CD4-positive, alpha-beta T cell treated with Interleukin-2 at 100 ng/mL for 4 hours (primary cell): Measurements from ENCODE around the gene GJE1.

Source experiments
- DNase-seq: peaks from one replicate; pipeline ENCODE4 v3.0.0-alpha.2; 2020; ENCODE audit warnings: low spot score

Gene GJE1

GRCh38 chr6:142165227-142165626 lies 32.5 kb downstream of the GJE1 start:
- DNase-seq, result no peak

GRCh38 chr6:142167071-142167470 lies 34.3 kb downstream of the GJE1 start:
- DNase-seq, result no peak

GRCh38 chr6:142167486-142167885 lies 34.8 kb downstream of the GJE1 start:
- no peak for DNase-seq

- no peak for DNase-seq
Observed at GRCh38 chr6:142171351-142171750, 38.6 kb downstream of the GJE1 start.

GRCh38 chr6:142172758-142173157 lies 40.0 kb downstream of the GJE1 start:
- no peak for DNase-seq

- no peak for DNase-seq
Observed at GRCh38 chr6:142173980-142174379, 41.3 kb downstream of the GJE1 start.

- no peak for DNase-seq
Observed at GRCh38 chr6:142174703-142175102, 42.0 kb downstream of the GJE1 start.

- no peak for DNase-seq
Observed at GRCh38 chr6:142178129-142178528, 45.4 kb downstream of the GJE1 start.

- DNase-seq, result no peak
Observed at GRCh38 chr6:142182004-142182403, 49.3 kb downstream of the GJE1 start.

GRCh38 chr6:142183351-142183750 lies 50.6 kb downstream of the GJE1 start:
- no peak for DNase-seq

- DNase-seq, result no peak
Observed at GRCh38 chr6:142184307-142184706, 51.6 kb downstream of the GJE1 start.
